Stimulated activated CD4-positive, alpha-beta T cell treated with anti-CD3 and anti-CD28 coated beads, Interleukin-15, amount 100 ng/mL, for 24 hours (primary cell): ENCODE measurements around the gene NR2F2.

Experiments
- DNase-seq: peaks from one replicate; pipeline ENCODE4 v3.0.0-alpha.2; 2020

The NR2F2 gene

DNA sequence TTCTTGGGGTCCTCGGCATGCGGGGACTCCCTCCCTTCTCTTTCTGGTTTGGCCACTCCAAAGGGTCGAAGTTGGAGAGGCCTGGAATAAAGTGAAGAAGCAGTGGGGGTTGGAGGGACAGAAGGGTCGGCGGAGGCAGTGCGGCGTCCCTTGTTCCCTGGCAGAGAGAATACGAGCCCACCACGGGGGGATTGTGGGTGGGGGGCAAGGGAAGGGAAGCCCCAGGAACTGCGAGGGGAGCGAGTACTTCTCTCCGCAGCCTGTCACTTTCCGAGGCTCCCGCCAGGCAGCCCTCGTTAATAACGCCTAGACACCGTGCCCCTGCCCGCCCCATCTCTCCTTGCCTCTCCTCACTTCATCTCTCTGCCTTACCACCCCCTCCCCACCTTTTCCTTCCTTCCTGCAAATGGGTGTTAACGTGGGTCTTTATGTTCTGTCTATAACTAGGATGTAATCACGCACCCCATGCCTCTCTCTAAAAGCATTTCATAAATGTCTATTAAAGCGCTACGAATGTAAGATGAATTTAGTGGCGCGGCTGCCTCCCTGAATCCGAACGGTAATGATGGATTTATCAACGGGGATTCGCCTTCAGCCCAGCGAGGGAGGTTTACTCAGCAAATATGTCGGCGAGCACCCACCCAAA is 13.7 kb downstream of the NR2F2 start:
- DNase-seq: no peak

DNA sequence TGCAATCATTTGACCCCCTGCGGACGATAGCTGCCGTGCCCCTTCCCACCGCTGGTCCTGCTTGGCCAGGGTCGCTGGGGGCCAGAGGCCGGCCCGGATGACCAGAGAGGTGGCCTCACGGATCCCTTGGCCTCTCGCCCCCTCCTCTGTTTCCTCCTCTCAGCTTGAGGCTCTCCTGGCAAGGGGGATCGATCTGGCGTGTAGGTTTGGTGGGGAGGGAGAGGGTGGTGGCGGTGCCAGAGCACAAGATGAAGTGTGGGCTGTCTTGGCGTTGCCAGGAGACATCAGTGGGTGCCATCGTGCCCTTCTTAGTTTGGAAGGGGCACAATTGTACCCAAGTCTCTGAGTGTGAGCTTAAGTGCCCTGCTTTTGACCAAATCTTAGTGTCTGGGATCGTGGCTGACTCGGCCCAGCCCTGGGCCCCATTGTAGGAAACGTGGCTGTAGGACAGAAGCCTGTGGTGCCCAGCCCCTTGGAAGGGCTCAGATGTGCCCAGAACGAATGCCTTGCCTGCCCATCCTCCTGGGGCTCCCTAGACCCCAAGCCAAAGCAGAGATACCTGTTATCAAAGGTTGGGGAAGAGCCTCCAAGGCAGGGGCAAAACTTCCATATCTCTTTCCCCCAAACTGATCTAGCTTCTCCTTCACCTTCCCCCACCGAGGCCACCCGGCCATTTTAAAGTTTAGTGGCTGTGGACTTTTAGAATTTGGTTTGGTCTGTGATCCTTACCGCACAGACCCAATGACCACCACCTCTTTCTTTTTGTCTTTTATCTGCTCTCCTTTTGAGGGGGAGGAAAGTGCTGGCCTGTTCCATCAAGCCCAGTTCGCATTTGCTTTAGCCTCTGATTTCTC is 14.4 kb downstream of the NR2F2 start:
- DNase-seq: no peak

DNA sequence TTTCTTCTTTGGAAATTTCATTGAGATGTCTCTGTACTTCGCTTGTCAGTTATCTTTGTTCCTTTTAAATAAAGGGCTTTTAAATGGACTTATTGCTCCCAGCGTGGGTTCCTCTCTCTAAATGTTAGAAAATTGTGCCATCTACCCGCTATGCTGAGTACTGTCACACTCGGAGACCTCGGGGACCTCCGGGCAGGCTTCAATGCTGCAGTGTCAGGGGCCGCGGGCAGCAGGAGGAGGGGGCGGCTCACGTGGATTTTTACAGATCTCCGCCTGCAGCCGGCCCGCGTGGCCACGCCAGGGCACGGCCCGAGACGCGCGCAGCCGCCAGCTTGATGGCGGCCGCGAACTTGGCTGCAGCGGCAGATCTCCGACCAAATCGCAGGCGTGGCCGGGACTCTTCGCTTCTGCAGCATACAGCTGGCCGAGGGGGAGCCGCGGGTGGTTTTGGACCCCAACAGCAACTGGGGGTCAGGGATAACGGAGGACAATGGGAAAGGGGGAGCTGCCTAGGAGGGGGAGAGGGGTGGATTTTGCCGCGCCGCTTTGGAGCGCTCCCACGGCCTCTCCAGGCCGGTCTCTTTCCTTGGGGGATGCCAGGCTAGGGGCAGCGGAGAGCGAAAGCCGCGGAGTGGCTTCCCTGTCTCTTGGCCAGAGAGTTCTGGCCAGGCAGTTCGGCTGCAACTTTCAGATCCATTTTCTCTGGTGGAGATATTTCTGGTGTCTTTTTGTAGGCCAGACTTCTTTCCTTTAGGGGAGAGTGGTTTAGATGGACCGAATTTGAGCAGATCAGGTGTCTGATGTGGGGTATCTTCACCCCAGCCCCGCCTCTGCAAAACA is 15.3 kb downstream of the NR2F2 start:
- DNase-seq: no peak

DNA sequence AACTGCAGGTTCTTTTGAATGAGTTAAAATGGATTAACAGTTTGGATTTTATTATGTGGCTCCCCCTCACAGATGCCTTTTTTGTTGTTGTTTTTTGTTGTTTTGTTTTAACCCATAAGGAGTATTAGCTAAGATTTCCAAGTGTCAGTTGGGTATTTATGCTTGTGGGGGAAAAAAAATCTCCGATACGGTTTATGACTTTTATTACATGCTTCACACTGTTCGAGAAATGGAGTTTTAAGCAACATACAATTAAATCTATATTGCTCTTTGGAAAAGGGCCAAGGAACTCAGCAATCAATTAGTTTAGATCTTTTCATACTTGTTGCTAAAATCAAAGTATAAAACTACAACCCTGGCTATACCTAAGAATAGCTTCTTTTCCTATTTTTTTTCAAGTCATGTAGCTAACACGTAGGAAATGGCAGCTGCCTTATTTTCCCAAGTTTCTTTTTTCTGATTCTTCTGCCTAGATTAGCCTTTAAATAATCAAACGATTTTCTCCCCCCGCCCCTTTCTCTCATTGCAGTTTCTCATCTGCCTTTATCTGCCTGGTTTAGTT is 16.0 kb downstream of the NR2F2 start:
- DNase-seq: no peak

DNA sequence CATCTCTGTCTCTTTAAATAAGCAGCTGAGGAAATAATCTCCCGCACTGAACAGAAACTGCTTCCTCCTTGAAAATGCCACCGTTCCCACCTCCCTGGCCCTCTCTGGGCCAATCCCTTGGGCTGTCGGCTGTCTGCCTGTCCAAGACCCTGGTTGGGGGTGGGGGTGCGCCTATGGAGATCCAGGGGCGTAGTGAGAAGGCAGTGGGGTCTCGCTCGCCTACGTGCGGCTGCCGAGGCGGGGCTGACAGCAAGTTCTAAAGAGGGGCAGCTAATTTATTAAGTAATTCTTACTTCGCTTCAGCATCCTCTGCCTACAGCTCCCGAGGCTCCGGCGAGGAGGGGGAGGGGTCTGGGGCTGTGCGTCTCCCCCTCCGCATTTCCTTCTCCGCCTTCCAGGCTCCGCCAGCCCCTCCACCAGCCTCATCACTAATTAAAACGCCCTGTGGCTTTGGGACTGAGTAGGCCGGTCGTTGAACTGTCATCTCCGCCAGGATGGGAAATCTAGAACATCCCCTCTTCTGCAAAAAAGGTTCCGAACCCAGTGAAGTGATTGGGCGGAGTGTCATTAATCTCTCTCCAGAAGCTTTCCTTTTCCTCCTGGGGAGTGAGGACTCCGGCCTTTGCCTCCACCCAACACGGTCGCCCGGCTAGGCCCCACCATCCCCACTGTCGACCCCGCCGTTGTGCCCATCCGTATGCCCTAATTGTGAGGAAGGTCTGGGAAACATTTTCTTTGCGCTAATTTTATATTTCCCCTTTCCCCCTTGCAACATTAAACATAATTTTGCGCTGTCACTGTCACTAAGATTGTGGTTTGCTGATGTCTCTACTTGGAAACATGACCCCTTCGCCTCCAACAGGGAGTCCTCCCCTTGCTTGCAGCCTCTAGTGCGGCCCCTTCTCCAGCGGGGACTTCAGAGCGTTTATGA is 16.9 kb downstream of the NR2F2 start:
- DNase-seq: no peak

DNA sequence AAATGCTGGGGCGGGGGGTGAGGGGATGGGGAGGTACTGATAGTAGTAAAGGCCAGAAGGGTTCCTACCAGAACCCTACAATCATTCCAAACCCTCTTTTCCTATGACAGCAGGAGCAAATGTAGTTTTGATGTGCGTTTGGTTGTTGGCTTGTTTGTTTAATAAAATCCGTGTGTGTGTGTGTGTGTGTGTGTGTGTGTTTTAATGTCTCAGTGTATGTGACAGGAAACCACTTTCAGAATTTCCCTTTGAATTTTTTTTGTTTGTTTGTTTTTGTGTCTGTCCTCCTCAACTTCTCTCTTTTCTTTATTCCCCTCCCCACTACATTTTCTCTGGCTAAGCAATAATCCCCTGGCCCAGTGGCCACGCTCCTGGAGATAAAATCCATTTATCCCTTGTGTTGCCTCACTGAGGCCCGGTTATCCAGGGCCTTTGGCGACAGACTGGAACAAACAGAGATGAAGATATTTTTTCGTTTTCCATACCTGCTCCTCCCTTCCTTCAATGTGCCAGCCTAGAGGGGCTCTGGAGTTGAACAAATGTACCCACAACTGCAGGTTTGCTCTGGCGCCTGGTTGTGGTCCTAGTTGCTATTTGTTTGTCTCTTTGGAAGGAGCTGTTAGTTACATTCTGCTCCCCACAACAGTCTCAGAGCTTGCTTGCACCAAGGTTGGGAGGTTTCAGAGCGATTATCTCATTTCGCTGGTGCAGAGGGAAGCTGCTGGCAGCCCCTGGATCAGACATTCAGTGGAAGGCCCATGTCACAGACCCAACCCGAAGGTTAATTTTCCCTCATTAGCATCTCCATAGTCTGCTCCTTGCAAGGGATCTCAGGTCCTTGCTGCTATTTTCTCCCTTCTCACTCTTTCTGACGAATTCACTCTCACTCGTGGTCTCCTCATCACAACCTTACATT is 17.9 kb downstream of the NR2F2 start:
- no peak for DNase-seq

DNA sequence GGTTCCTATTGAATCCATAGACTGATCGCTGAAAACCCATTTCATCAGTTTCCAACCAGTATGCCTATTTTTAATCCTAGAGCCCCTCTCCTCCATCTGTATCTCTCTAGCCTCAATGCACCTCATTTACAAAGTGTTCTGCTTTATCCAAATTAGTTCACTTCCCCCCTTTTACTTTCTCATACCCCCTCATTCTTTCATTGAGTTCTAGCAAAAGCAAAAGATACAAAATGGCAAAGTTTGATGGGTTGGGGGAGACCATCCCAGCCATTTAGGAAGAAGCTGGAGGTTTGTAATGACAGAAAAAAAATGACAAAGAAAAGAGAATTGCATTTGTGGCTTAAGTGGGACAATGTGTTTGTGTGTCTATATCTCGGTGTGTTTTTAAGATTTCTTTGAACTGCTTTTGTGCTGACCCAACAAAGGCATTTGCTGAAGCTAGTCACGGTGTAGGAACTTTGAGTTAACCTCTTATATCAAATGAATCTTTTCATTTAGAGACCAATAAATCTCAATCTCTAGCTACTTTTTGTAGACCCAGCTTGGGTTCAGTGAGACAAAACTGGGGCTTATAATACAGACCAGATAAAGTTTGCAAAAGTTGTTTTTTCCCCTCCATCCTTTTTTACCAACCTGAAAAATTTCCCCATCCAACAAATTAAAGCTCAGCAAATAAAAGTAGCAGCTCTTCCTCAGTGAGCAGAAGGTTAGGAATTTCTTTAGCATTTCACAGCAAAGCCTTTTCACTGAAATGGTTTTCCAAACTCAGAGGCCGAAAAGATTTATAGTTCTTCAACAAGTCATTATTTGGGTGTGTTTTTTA is 18.7 kb downstream of the NR2F2 start:
- no peak for DNase-seq

DNA sequence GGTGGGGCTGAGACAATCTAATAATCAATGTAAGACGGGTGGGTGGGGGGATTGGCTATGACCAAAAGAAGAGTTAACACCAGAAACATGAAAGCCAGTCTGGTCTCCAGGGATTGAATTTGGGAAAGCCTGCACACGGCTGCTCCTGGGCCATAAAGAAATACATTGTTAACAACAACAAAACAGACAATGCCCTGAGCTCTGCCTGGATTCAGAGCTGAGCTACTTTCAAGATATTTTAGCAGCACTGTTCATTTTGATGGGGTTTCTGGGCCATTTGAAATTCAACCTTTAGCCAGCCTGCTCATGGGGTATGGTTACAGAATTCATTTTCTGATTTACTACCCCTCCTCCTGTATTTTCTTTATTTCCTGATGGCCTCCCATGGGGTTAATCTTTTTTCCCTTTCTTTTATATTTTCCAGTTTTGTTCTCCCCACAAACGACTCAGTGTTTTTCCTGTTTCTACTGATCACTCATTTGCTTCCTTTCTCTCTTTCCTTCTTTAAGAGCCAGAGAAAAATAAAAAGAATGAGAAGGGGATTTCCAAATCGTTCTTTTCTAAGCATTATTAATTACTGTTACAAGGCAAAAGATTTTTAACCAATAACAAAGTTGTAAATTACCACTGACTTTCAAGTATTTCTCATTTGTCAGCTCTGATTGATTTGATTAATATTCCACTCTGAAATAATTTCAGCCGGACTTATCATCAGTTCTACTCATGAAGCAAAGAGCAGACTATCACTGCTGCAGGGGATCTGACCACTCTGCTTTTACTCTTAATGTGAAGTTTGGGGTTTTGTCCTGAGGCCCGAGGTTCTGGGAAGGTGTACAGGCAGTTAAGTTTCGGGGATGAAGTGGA is 19.6 kb downstream of the NR2F2 start:
- no peak for DNase-seq

DNA sequence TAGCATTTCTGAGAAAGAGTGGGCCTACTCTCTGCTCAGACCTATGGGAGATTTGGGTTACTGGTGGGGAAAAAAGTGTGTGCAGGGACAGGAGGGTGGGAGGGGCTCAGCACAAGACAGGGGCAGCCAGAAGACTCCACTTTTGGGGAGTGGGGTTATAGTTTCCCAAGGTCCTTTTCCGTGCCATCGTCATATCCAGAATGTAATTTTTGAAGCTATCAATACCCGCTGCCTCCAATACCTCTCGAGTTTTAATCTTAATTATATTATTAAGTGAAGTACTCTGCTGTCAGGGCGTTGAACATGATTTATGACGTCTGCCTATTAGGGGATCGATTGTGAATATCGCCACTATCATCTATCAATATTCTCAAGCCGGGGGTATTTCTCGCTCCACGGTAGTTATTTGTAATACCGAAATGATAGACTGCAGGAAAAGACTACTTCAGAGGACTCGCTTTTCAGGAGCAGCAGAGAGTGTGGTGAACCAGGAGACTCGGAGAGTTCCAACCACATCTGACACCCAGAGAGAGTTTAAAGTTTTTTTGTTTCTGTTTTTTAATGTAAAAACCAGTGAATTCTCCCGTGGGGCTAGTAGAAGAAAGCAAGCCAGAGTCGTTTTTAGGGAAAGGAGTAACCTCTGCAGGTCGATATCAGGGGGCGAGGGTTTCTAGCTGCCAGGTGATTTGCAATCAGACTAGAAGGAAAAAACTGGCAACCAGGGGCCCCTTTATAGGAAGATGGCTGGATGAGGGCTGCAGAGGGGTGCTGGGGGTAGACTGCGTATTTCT is 20.6 kb downstream of the NR2F2 start:
- no peak for DNase-seq

DNA sequence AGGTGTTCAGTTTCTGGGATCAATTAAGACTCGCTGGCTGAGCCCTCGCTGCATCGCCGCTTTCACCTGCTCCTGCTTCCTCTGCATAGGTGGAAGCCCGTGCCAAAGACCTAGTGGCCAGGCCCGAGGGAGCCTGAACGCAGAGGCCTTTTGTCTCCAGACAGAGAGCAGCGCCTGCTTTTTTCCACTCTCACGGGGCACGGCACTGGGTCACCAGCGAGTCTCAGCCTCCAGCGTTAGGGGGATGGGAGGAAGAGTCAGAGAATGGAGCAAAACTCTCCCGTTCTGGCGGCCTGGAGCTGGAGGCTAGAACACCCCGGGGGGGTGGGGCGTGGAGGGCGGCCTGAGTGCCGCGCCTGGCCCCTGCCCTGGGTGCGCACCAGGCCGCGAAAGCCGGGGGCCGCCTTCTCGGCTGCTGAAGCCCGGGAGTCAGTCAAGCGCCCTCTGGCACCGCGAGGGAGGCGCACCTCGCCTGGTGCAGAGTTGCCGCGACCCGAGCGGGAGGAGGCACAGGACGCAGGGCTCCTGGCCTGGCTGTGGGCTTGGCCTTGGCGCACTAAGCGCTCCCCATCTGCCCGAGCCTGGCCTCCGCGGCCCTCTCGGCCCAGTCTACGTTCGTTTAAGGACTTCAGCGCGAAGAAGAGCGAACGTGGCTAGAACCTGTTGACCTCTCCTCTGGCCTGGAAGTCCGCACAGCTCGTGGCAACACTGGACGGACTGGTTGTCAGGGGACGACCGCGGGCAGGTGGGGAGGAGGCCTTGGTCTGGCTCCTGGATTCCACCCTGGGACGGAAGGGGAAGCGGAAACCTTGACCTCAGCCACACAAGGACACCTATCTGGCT is 21.5 kb downstream of the NR2F2 start:
- no peak for DNase-seq

DNA sequence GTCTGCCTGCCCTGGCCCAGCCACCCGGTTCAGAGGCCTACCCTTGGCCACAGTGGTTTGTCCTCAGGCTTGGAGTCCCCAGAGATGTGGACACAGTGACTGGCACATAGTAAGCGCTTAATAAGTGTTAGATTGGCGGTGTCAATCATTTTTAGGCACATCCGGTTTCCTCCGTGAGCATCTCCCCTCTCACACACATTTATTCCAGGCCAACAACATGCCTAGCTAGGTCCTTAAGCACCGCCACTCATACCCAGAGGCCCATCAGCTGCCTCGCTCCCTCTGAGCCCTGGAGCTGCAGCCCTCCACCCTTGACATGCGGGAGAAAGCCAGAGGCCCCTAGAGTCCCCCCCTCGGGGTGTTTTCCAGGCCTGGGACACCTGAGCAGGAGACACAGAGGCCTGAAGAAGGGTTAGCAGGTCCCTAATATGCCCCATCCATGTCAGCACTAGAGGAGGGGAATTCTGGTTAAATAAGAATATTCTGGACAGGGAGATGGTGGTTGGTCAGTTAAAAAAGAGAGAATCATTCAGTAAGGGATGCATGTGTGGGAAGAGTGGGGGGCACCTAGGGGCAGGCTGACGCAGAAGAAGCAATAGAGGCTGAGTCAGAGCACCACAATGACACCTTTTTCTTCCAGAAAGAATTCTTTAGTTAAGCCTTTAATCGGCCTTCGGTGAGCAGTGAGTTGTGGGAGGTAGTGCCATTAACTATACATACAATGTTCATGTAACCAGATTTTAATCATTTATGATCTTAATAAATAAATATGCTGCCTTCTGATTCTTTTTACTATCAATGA is 22.3 kb downstream of the NR2F2 start:
- DNase-seq: no peak

DNA sequence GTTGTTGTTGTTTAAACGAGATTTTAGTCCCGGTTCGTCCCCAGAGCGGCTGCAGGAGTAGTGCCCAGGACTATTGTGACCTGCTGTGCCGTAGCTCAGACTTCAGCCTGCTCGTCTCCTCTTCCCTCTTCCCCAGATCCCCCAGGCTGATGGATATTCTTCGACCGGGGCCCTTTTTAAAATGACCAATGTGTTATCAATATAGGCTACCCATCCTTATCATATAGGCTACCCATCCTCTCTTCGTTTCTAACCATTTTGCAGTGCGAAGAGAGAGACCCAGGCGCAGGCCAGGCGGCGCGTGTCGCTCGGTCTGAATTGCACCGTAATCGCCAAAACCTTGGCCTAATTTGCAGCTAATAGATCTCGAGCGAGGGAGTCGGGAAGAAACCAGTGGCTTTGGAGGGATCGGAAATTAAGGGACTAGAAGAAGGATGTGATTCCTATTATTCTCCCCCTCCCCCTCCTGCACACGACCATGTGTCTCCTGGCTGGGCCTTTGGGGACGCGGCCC is 23.0 kb downstream of the NR2F2 start:
- DNase-seq: no peak

DNA sequence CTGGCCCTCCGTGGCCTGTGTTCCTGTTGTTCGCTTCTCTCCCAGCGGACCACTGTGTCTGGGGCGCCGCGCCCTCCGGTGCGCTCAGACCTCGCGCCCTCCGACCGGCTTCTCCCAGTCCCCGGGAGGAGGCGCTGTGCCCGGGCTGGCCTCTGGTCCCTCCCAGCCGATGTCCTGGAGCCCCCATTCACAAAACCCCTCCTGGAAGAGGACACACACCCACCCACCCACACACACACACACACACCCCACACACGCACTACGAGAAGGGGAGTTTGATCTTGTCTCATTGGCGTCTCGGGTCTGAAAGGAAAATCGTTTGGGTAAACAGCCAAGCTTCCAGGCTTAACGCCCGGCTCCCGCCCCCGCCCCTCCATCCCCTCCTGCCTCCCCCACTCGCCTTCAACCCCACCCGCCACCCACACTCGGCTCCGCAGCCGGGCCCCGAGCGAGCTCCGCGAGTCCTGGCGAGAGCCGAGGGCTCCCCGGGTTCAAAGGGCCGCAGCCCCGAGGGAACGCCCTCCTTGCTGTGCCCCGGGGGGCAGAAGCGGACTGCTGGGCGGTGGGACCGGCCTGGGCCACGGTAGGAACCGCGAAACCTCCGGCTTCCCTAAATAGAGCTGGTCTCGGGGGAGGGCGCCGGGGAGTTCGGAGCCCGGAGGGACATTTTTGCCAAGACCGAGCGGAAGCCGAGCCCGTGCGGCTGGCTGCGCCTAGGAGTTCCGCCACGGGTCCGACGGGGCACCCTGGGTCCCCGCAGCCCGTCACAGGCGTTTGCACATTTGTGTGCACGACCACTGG is 23.6 kb downstream of the NR2F2 start:
- DNase-seq: no peak

DNA sequence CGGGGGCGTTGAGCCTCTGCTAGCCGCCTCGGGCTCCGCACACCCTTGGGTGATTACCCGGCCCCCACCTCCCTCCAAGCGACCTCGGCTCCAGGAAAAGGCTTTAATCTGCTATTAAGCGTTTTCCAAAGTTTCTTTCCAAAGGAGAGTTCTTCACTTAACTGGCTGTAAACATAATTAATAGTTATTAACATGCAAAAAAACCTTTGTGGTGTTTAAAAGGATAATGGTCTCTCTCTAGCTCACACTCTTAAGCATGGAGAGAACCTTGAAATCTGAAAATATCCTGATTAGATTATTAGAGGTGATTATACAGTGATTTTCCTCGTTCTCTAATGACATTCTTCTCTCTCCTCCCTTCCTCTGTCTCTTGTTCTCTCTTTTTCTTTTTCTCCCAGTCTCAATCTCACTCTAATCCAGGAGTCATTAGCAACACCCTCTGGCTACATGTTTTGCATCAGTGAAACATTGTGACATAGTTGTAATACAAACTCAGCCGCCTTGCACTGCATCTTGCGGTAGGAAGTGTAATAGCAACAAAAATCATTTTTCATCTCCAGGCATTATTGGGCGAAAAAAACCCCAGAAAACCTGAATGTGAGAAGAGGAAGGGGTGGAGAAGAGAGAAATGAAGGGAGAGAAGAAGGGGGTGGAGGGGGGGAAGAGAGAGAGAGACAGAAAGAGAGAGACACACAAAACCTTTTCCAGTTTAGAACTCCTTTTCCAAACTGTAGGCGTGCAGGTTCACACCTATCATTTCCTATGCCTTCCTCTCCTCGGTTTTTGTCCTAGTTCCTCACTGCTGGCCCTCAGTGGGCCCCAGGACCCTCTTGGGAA is 24.4 kb downstream of the NR2F2 start:
- DNase-seq: no peak
